Activated CD4-positive, alpha-beta T cell treated with anti-CD3 and anti-CD28 coated beads, Interleukin-2, amount 50 U/mL, for 16 hours (primary cell): Measurements from ENCODE around the gene COASY.
A peak's percentile ranks its signal among the peaks of the same experiment; 100 is the strongest.
"Not testable (repeated sequence)": the region's sequence is repeated elsewhere in the genome, so short reads cannot be mapped to it uniquely, and the experiment has no call there.

Source experiments
- DNase-seq: peaks from one replicate; pipeline ENCODE4 v3.0.0-alpha.2; 2020

COASY gene

GRCh38 chr17:42577532-42578281 is 15.8 kb downstream of the COASY start, which contains the start of gene PSMC3IP:
TSS of gene PSMC3IP (minus strand) at chr17:42577729. CDS start at chr17:42577686, 43 bp downstream.
- peak; percentile 98 for DNase-seq

- peak; percentile 80 for DNase-seq
These were observed 16.4 kb downstream of the COASY start for GRCh38 chr17:42578282-42578869.

- DNase-seq = no peak
These were observed 18.0 kb downstream of the COASY start for GRCh38 chr17:42579794-42580551.

GRCh38 chr17:42581744-42582270 is 19.9 kb downstream of the COASY start:
- no peak for DNase-seq

- no peak for DNase-seq
These were observed 22.9 kb downstream of the COASY start for GRCh38 chr17:42584880-42585279.

- DNase-seq = no peak
These were observed 23.4 kb downstream of the COASY start for GRCh38 chr17:42585353-42585752.

- no peak for DNase-seq
These were observed 24.7 kb downstream of the COASY start for GRCh38 chr17:42586514-42587230.

GRCh38 chr17:42590886-42591285 is 28.9 kb downstream of the COASY start:
- DNase-seq = no peak

- no peak for DNase-seq
These were observed 29.5 kb downstream of the COASY start for GRCh38 chr17:42591411-42591810.

- no peak for DNase-seq
These were observed 34.4 kb downstream of the COASY start for GRCh38 chr17:42596386-42596785.

- DNase-seq = no peak
These were observed 37.0 kb downstream of the COASY start for GRCh38 chr17:42598905-42599304.

GRCh38 chr17:42603318-42603717 is 41.4 kb downstream of the COASY start:
- no peak for DNase-seq

- no peak for DNase-seq
These were observed 45.8 kb downstream of the COASY start for GRCh38 chr17:42607769-42608168.

- no peak for DNase-seq
These were observed 46.6 kb downstream of the COASY start for GRCh38 chr17:42608305-42609181.

- DNase-seq = peak; percentile 100
These were observed 47.4 kb downstream of the COASY start, which contains the start of the genes RETREG3 and TUBG1 for GRCh38 chr17:42609182-42609813. TSS of gene RETREG3 (minus strand) at chr17:42609374. CDS start at chr17:42609324, 50 bp downstream. TSS of gene TUBG1 (plus strand) at chr17:42609683. CDS start at chr17:42609738, 55 bp downstream.

- not testable (repeated sequence) for DNase-seq
These were observed 48.2 kb downstream of the COASY start for GRCh38 chr17:42609814-42610801.

GRCh38 chr17:42612013-42612412 is 50.1 kb downstream of the COASY start:
- no peak for DNase-seq

- no peak for DNase-seq
These were observed 51.8 kb downstream of the COASY start for GRCh38 chr17:42613699-42614295.
